NCI-H2196 treated with DMSO at 0.1 percent for 48 hours (cell line): ENCODE measurements around the gene USE1.

Experiments
- DNase-seq: peaks from one replicate; lab custom pipeline; 2025; ENCODE audit not compliant: unreplicated experiment; lab: John Stamatoyannopoulos, UW

USE1 gene

DNA sequence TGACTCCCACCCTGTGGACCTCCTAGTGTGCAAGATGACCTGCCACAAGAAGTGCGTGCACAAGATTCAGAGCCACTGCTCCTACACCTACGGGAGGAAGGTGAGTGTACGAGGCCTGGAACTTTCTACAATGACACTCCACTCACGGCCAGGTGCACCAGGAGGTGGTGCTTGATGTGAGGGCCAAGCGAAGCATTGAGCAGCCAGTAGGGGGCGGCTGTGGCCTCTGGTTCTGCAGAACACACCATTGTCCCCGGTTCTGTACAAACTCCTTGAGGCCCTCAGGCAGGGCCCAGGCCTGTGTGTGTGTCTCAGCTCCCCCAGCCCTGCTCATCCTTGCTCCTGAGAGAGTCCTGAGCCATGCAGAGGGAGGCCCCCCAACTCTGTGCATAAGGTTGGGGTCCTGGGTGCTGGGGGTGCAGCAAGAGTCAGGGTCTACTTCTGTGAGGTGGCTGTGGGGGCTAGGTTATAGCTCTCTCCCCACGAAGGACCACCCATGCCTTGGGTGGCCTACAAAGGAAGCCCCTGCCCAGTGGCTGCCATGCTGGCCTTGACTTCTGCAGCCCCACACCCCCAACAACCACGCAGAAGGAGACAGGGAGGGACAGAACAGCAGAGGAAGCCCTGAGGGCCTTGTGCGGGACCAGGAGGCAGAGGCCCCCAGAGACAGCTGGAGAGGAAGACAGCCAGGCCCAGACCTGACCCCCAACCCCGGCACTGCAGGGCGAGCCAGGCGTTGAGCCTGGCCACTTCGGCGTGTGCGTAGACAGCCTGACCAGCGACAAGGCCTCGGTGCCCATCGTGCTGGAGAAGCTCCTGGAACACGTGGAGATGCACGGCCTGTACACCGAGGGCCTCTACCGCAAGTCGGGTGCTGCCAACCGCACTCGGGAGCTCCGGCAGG, 9.7 kb upstream of the USE1 start:
- peak; percentile 64 for DNase-seq

- no peak for DNase-seq
Measured at GRCh38 chr19:17206736-17207581, 8.2 kb upstream of the USE1 start.

- DNase-seq: peak; percentile 50
Measured at GRCh38 chr19:17209126-17210036, 5.8 kb upstream of the USE1 start.

GRCh38 chr19:17210296-17210695, 4.9 kb upstream of the USE1 start:
- no peak for DNase-seq

DNA sequence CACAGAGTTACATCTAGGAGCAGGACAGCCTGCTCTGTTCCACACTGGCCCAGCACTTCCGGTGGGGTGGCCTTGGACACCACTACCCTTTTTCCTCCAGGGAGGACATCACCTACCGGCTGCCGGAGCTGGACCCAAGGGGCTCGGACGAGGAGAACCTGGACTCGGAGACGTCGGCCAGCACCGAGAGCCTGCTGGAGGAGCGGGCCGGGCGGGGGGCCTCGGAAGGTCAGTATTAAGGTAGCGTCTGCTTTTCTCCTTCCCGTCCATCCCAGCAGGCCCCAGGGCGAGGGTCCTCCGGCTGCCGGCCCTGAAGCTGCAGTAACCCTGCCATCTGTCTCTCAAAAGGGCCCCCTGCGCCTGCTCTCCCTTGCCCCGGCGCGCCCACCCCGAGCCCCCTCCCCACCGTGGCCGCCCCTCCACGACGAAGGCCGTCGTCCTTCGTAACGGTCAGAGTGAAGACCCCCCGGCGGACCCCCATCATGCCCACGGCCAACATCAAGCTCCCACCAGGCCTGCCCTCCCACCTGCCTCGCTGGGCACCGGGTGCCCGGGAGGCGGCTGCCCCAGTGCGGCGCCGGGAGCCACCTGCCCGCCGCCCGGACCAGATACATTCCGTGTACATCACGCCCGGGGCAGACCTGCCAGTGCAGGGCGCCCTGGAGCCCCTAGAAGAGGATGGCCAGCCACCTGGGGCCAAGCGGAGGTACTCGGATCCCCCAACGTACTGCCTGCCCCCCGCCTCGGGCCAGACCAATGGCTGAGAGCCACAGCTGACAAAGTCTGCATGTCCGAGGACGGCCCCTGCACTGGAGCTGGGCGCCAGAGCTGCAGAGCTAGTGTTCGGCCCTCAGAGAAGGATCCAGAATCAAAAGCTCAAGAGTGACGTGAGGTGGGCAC, 3.4 kb upstream of the USE1 start:
- no peak for DNase-seq

- DNase-seq: no peak
Measured at GRCh38 chr19:17213334-17213733, 1.8 kb upstream of the USE1 start.

DNA sequence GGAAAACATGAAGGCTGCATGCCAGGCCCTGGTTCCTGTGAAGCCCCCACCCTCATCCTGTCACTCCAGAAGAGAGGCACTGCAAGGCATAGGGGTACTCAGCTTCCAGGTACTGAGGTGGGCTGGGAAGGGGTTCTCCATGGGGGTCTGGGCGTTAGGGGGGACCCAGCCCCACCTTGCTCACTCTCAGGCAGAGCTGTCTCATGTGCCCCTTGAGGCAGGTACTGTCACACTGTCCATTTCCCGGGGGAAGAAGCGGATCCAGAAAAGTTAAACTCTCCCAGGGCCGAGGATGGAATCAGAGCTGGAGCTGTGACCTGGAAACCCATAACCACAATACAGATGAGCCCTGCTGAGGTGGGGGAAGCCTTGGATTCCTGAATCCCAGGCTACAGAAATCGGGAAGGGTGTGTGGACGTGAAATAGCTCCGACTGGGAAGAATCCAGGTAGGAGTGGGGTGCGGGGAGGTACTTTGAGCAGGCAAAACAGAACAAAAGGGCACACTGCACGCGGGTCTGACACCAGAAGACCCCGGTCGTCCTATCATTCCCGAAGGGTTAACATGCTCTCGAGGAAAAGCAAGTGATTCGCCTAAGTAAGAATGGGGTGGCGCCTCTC, 540 bp upstream of the USE1 start:
- no peak for DNase-seq

GRCh38 chr19:17216058-17216670, 1.0 kb downstream of the USE1 start:
- DNase-seq: no peak

DNA sequence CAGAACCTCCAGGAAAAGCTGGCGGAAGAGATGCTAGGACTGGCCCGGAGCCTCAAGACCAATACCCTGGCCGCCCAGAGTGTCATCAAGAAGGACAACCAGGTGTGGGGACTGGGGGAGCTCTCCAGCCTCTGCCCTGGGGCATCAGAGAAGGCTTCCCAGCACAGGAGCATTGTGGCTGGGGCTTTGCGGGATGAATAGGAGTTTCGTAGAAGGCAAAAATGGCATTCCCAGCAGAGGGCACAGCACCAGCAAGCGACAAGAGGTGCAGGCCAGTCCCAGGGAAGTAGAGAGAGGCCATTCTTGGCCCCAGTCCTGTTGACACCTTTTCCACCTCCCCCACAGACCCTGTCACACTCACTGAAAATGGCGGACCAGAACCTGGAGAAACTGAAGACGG, 4.1 kb downstream of the USE1 start:
- no peak for DNase-seq

- no peak for DNase-seq
Measured at GRCh38 chr19:17220207-17220758, 5.1 kb downstream of the USE1 start.

DNA sequence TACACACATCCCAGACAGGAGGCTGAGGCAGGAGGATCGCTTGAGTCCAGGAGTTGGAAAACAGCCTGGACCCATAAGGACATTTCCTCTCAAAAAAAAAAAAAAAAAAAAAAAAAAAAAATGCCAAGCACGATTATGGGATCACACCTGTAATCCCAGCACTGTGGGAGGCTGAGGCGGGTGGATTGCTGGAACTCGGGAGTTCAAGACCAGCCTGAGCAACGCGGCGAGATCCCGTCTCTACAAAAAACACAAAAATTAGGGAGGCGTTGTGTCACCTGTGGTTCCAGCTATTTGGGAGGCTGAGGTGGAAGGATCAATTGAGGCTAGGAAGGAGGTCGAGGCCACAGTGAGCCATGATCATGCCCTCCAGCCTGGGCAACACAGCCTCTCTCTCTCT, 9.9 kb downstream of the USE1 start:
- DNase-seq: no peak

DNA sequence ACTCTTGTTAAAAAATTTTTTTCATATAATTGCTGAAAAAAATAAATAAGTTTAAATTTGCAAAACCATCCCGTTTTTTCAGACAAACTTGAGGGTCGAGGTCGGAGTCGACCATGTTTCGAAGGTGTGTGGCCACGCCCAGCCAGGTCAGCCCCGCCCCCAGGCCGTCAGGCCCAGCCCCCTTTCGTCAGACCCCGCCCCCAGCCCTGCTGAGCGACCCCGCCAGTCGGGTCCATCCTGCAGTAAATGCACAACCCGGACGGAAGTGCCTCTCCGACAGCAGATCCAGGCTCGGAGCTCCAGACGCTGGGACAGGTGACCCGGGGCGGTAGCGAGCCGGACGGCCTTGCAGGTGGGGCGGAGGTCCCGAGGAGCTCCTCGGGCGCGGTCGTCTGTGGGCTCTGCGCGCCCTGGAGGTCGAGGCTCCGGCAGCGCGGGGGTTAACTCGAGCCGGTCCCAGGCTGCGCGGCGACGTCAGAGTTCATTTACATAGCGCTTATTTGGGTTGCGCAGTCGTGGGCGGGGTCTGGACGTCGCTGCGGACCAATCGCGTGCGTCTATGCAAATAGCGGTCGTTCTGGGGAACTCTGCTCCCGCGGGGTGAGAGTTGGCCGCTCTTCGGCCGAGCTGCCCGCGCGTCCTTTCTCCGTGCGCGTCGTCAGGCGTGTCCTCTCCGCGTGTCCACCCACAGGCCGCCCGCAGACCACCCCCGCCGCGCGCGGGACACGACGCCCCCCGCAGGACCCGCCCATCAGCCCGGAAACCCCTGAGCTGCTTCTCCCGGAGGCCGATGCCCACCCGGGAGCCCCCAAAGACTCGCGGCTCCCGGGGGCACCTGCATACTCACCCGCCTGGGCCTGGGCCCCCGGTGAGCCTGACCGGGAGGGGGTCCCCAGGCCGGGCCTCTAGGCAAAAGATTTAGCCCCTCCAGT, 11.1 kb downstream of the USE1 start, which contains the start of gene OCEL1:
Gene OCEL1 (plus strand): TSS at position 225 of the 932 bp plus-strand sequence. CDS start 22 bp downstream, at position 247.
- DNase-seq: peak; percentile 95

- no peak for DNase-seq
Measured at GRCh38 chr19:17227798-17228367, 12.7 kb downstream of the USE1 start.

GRCh38 chr19:17229890-17230289, 14.7 kb downstream of the USE1 start:
- DNase-seq: no peak

DNA sequence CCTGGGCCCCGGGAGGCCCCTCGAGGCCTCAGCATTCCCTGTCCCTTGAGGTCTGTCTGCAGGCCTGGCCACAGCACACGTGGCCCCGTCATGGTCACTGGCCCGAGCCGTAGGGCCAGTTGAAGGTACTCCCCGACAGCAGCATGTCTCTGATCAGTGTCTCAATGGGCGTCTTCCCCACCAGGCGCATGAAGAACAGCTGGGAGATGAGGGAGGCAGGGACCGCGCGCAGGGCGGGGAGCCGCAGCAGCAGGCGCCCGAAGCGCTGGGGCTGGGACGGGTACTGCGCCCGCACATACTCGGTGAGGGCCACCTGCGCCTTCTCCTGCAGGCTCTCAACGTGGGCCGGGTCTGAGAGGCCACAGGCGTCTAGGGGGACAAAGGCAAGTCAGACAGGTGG, 17.1 kb downstream of the USE1 start:
- DNase-seq: no peak

GRCh38 chr19:17234911-17235299, 19.7 kb downstream of the USE1 start:
- no peak for DNase-seq

GRCh38 chr19:17235300-17235970, 20.3 kb downstream of the USE1 start:
- DNase-seq: peak; percentile 60
